ENCODE measurements around the gene ADRA2B.

- TF ChIP-seq CTCF (IDR thresholded peaks at IDR 0.05) (no peak), POLR2A (IDR thresholded peaks at IDR 0.05) (no peak), POLR2AphosphoS5 (IDR thresholded peaks at IDR 0.05) (no peak)
These were observed 27.0 kb upstream of the ADRA2B start for GRCh38 chr2:96143231-96143847.
